HCT116 (cell line): ENCODE data around the gene BCAR3. TPM values are rescaled to one million over a fixed set of nuclear protein-coding genes. Genes with fewer than 3 reads are reported as not detected.

Experiments used
- ATAC-seq: fragments of 200-7000 bp; cut with Tn5 transposase; 2 replicates; pipeline ENCODE4 v1.9.1; 2020; ENCODE audit warnings: mild to moderate bottlenecking, moderate library complexity
- BruUV-seq: library from RNA; stranded (reverse); fragments of 400-500 nt; replicated peaks from 2 replicates; lab custom pipeline; 2021; lab: Mats Ljungman, UMichigan
- CTCF ChIA-PET: fragments of 300-600 bp; sonication (Branson Sonifier 250); formaldehyde crosslinking; loops from one replicate; lab custom pipeline; 2021; ENCODE audit warnings: antibody characterized with exemption; lab: Charles Lee
- POLR2A ChIA-PET: fragments of 300-600, 350-600 bp; sonication (Branson Sonifier 250); formaldehyde crosslinking; loops from one replicate; lab custom pipeline; 2021; ENCODE audit warnings: antibody characterized with exemption; lab: Charles Lee
- RAD21 ChIA-PET, 2 experiments: fragments of 300-600 bp; sonication (Branson Sonifier 250); formaldehyde crosslinking; loops; one replicate each; lab custom pipeline; 2023; ENCODE audit warnings: low total read pairs in 2 of 2; ENCODE audit not compliant: uncharacterized antibody in 2 of 2, unreplicated experiment in 2 of 2, low non-redundant PET in 1 of 2; lab: Charles Lee
- DNase-seq: peaks from one replicate; pipeline ENCODE4 v3.0.0-alpha.2; 2010; ENCODE audit warnings: low read depth, low spot score
- H2AFZ ChIP-seq: fragments of 200-600 bp; shearing (Covaris generic), sonication (generic); 2 replicates; pipeline ENCODE4 v1.6.1; 2017; ENCODE audit warnings: low read depth, mixed run types, mixed read lengths, antibody characterized with exemption, low read length; ENCODE audit not compliant: poor library complexity, severe bottlenecking
- H3K27ac ChIP-seq: 2 replicates; pipeline ENCODE4 v1.5.1; 2012; ENCODE audit warnings: low read depth, low read length
- H3K27me3 ChIP-seq: fragments of 200-600 bp; sonication (generic); 2 replicates; pipeline ENCODE4 v1.6.1; 2016; ENCODE audit warnings: mixed run types, low read length, mixed read lengths; ENCODE audit not compliant: insufficient read depth
- H3K36me3 ChIP-seq, 2 experiments: fragments of 200-500 bp in 1 of 2; fragments of 200-600 bp in 1 of 2; sonication (Bioruptor generic) in 1 of 2; sonication (generic) in 1 of 2; 2 replicates each; pipeline versions ENCODE4 v1.5.1 to v1.6.1; 2014 to 2016; ENCODE audit warnings: low read length in 2 of 2, inconsistent platforms in 1 of 2, mixed read lengths in 1 of 2, mixed run types in 1 of 2; ENCODE audit not compliant: insufficient read depth in 2 of 2, control insufficient read depth in 1 of 2
- H3K4me1 ChIP-seq, 2 experiments: fragments of 200-600 bp in 1 of 2; sonication (generic) in 1 of 2; 2 replicates each; pipeline versions ENCODE4 v1.5.1 to v1.6.1; 2012 to 2017; ENCODE audit warnings: low read length in 2 of 2, inconsistent platforms in 1 of 2, mild to moderate bottlenecking in 1 of 2, mixed read lengths in 1 of 2, mixed run types in 1 of 2, moderate library complexity in 1 of 2; ENCODE audit not compliant: insufficient read depth in 2 of 2, control insufficient read depth in 1 of 2
- H3K4me2 ChIP-seq: fragments of 200-600 bp; sonication (generic); 2 replicates; pipeline ENCODE4 v1.6.1; 2017; ENCODE audit warnings: mixed run types, low read length, mixed read lengths
- H3K4me3 ChIP-seq, 2 experiments: fragments of 200-600 bp in 1 of 2; sonication (generic) in 1 of 2; replicated peaks in 1 of 2; 2 replicates each; pipeline ENCODE4 v1.5.1; 2011 to 2016; ENCODE audit warnings: low read length in 2 of 2, control low read depth in 1 of 2, low read depth in 1 of 2, mild to moderate bottlenecking in 1 of 2, mixed read lengths in 1 of 2, mixed run types in 1 of 2
- H3K79me2 ChIP-seq: fragments of 200-600 bp; sonication (generic); 2 replicates; pipeline ENCODE4 v1.6.1; 2017; ENCODE audit warnings: mild to moderate bottlenecking, mixed run types, low read length, moderate library complexity, mixed read lengths; ENCODE audit not compliant: insufficient read depth
- H3K9ac ChIP-seq: fragments of 200-600 bp; sonication (generic); 2 replicates; pipeline ENCODE4 v1.6.1; 2016; ENCODE audit warnings: low read length, mixed read lengths
- H3K9me2 ChIP-seq: fragments of 200-600 bp; sonication (generic), shearing (Covaris generic); 2 replicates; pipeline ENCODE4 v1.6.1; 2017; ENCODE audit warnings: mixed run types, mild to moderate bottlenecking, moderate library complexity; ENCODE audit not compliant: insufficient read depth
- H3K9me3 ChIP-seq, 2 experiments: fragments of 200-500 bp in 1 of 2; fragments of 200-600 bp in 1 of 2; sonication (Bioruptor generic) in 1 of 2; sonication (generic) in 1 of 2; 2 replicates each; pipeline ENCODE4 v1.6.1; 2014 to 2017; ENCODE audit warnings: low read length in 2 of 2, mixed read lengths in 2 of 2, inconsistent platforms in 1 of 2, low read depth in 1 of 2, mild to moderate bottlenecking in 1 of 2, mixed run types in 1 of 2, moderate library complexity in 1 of 2; ENCODE audit not compliant: control insufficient read depth in 1 of 2, insufficient read depth in 1 of 2
- H4K20me1 ChIP-seq: fragments of 200-600 bp; sonication (generic), shearing (Covaris generic); 2 replicates; pipeline ENCODE4 v1.6.1; 2017; ENCODE audit warnings: mixed run types, mild to moderate bottlenecking, moderate library complexity; ENCODE audit not compliant: insufficient read depth
- CBX3 ChIP-seq: IDR thresholded peaks from 2 replicates; pipeline ENCODE4 v1.6.1; 2012; ENCODE audit warnings: low read depth
- CEBPB ChIP-seq: IDR thresholded peaks from 2 replicates; pipeline ENCODE4 v1.6.1; 2012; ENCODE audit warnings: low read depth
- EGR1 ChIP-seq: IDR thresholded peaks from 2 replicates; pipeline ENCODE4 v1.6.1; 2012; ENCODE audit warnings: low read depth
- ELF1 ChIP-seq: IDR thresholded peaks from 2 replicates; pipeline ENCODE4 v1.6.1; 2012; ENCODE audit warnings: low read depth, borderline replicate concordance
- EZH2 ChIP-seq: fragments of 200-600 bp; sonication (generic); IDR thresholded peaks from 2 replicates; pipeline ENCODE4 v1.6.1; 2017; ENCODE audit warnings: antibody characterized with exemption, mixed run types
- EZH2phosphoT487 ChIP-seq: fragments of 200-600 bp; IDR thresholded peaks from 2 replicates; pipeline ENCODE4 v1.6.1; 2018; ENCODE audit warnings: antibody characterized with exemption, borderline replicate concordance
- FOSL1 ChIP-seq: IDR thresholded peaks from 2 replicates; pipeline ENCODE4 v1.6.1; 2012; ENCODE audit warnings: low read depth
- JUND ChIP-seq: IDR thresholded peaks from 2 replicates; pipeline ENCODE4 v1.6.1; 2012
- MAX ChIP-seq: IDR thresholded peaks from 2 replicates; pipeline ENCODE4 v1.6.1; 2012
- POLR2AphosphoS5 ChIP-seq: IDR thresholded peaks from 2 replicates; pipeline ENCODE4 v1.6.1; 2011; ENCODE audit warnings: mild to moderate bottlenecking, low read depth, low read length, moderate library complexity
- RAD21 ChIP-seq: IDR thresholded peaks from 2 replicates; pipeline ENCODE4 v1.6.1; 2012; ENCODE audit warnings: low read depth, mild to moderate bottlenecking
- SIN3A ChIP-seq: IDR thresholded peaks from 2 replicates; pipeline ENCODE4 v1.6.1; 2012; ENCODE audit warnings: low read depth
- SP1 ChIP-seq: IDR thresholded peaks from 2 replicates; pipeline ENCODE4 v1.6.1; 2012; ENCODE audit warnings: low read depth
- YY1 ChIP-seq: IDR thresholded peaks from 2 replicates; pipeline ENCODE4 v1.6.1; 2011; ENCODE audit warnings: low read length, low read depth, moderate library complexity, mild to moderate bottlenecking; ENCODE audit not compliant: insufficient replicate concordance; ENCODE audit errors: extremely low read depth
- ZFX ChIP-seq: fragments of 450-650 bp; IDR thresholded peaks from 2 replicates; pipeline ENCODE4 v1.6.1; 2017
- intact Hi-C: fragments of 100-400 bp; cut with micrococcal nuclease; formaldehyde crosslinking; loops from 2 replicates; pipeline ENCODE4 v1.10.0; 2022
- total RNA-seq: library from RNA; stranded (reverse); gene quantifications from one replicate; pipeline ENCODE4 v1.2.1, GENCODE V29; 2021; ENCODE audit not compliant: unreplicated experiment
- TF ChIP-seq, protein P1 (sequence below): IDR thresholded peaks from 2 replicates; pipeline ENCODE4 v1.6.1; 2012; ENCODE audit warnings: low read depth
- TF ChIP-seq, protein P2 (sequence below), 3 experiments: fragments of 200-600 bp in 1 of 3; sonication (generic) in 1 of 3; IDR thresholded peaks in 2 of 3; conservative IDR thresholded peaks in 1 of 3; 2 replicates each; pipeline ENCODE4 v1.5.1; 2012 to 2017; ENCODE audit warnings: low read depth in 2 of 3, low read length in 2 of 3, antibody characterized with exemption in 1 of 3, borderline replicate concordance in 1 of 3, control low read depth in 1 of 3, mild to moderate bottlenecking in 1 of 3, mixed read lengths in 1 of 3, mixed run types in 1 of 3, moderate library complexity in 1 of 3; ENCODE audit not compliant: insufficient read depth in 1 of 3

The BCAR3 gene
- total RNA-seq, 1 experiment from 2014 or later, result 24.5 TPM

- peaks cover 22% of the 10 kb centered on the region; the same call in 1 of the 2 replicates for H4K20me1 ChIP-seq
- ChIA-PET RAD21 (no interaction called here), POLR2A (interaction anchor here (0.6 kb wide), 1 partner anchor 262 kb away, joined by 3 read pairs; no protein-coding TSS in a partner anchor), CTCF (no interaction called here)
- intact Hi-C loops, result no loop called here
- no peaks in the 10 kb centered on the region for H3K27me3 ChIP-seq
- peaks cover 5 to 37% of the 10 kb centered on the region in 2 experiments; a peak in 3 of 4 replicates for H3K4me1 ChIP-seq
- H3K4me3 ChIP-seq, result no peak overlapping the region
- no peaks in the 10 kb centered on the region for H3K9me3 ChIP-seq
- no peak overlapping the region for H2AFZ ChIP-seq
- DNase-seq, result no peak
- peaks cover 99% of the 10 kb centered on the region for H3K79me2 ChIP-seq
- no peak for TF ChIP-seq CEBPB
- TF ChIP-seq, protein P1, sequence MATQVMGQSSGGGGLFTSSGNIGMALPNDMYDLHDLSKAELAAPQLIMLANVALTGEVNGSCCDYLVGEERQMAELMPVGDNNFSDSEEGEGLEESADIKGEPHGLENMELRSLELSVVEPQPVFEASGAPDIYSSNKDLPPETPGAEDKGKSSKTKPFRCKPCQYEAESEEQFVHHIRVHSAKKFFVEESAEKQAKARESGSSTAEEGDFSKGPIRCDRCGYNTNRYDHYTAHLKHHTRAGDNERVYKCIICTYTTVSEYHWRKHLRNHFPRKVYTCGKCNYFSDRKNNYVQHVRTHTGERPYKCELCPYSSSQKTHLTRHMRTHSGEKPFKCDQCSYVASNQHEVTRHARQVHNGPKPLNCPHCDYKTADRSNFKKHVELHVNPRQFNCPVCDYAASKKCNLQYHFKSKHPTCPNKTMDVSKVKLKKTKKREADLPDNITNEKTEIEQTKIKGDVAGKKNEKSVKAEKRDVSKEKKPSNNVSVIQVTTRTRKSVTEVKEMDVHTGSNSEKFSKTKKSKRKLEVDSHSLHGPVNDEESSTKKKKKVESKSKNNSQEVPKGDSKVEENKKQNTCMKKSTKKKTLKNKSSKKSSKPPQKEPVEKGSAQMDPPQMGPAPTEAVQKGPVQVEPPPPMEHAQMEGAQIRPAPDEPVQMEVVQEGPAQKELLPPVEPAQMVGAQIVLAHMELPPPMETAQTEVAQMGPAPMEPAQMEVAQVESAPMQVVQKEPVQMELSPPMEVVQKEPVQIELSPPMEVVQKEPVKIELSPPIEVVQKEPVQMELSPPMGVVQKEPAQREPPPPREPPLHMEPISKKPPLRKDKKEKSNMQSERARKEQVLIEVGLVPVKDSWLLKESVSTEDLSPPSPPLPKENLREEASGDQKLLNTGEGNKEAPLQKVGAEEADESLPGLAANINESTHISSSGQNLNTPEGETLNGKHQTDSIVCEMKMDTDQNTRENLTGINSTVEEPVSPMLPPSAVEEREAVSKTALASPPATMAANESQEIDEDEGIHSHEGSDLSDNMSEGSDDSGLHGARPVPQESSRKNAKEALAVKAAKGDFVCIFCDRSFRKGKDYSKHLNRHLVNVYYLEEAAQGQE, result no peak
- TF ChIP-seq SP1, result no peak
- TF ChIP-seq ELF1, result no peak
- H3K27ac ChIP-seq, result no peak overlapping the region
- no TSS peak for BruUV-seq
- no peak for ATAC-seq
- H3K9ac ChIP-seq, result no peak overlapping the region
- H3K9me2 ChIP-seq, result no peaks in the 10 kb centered on the region
- no peaks in the 10 kb centered on the region; a peak in 1 of 4 replicates for H3K36me3 ChIP-seq
- no peak overlapping the region for H3K4me2 ChIP-seq
Measured at GRCh38 chr1:93603106-93603505, 78.5 kb downstream of the BCAR3 start.

GRCh38 chr1:93602101-93602500 is 79.5 kb downstream of the BCAR3 start:
- no peak overlapping the region for H3K4me2 ChIP-seq
- H3K27me3 ChIP-seq, result no peaks in the 10 kb centered on the region
- H3K9ac ChIP-seq, result no peak overlapping the region
- H3K9me2 ChIP-seq, result no peaks in the 10 kb centered on the region
- ChIA-PET RAD21 (no interaction called here), CTCF (interaction anchor here (1.1 kb wide), 1 partner anchor 243 kb away, joined by 3 read pairs; no protein-coding TSS in a partner anchor), POLR2A (no interaction called here)
- BruUV-seq, result no TSS peak
- no peak overlapping the region for H2AFZ ChIP-seq
- peaks cover 22% of the 10 kb centered on the region; the same call in 1 of the 2 replicates for H4K20me1 ChIP-seq
- no peak overlapping the region for H3K4me3 ChIP-seq
- H3K36me3 ChIP-seq, result no peaks in the 10 kb centered on the region; a peak in 1 of 4 replicates
- no peak for ATAC-seq
- no peak overlapping the region for H3K27ac ChIP-seq
- H3K79me2 ChIP-seq, result peaks cover 99% of the 10 kb centered on the region
- no peak for DNase-seq
- peaks cover 5 to 27% of the 10 kb centered on the region in 2 experiments; a peak in 3 of 4 replicates for H3K4me1 ChIP-seq
- no peaks in the 10 kb centered on the region for H3K9me3 ChIP-seq
- intact Hi-C loops, result no loop called here
- TF ChIP-seq RAD21, result no peak
- TF ChIP-seq CBX3, result no peak
- TF ChIP-seq MAX, result no peak
- no peak for TF ChIP-seq YY1
- TF ChIP-seq, protein P2, sequence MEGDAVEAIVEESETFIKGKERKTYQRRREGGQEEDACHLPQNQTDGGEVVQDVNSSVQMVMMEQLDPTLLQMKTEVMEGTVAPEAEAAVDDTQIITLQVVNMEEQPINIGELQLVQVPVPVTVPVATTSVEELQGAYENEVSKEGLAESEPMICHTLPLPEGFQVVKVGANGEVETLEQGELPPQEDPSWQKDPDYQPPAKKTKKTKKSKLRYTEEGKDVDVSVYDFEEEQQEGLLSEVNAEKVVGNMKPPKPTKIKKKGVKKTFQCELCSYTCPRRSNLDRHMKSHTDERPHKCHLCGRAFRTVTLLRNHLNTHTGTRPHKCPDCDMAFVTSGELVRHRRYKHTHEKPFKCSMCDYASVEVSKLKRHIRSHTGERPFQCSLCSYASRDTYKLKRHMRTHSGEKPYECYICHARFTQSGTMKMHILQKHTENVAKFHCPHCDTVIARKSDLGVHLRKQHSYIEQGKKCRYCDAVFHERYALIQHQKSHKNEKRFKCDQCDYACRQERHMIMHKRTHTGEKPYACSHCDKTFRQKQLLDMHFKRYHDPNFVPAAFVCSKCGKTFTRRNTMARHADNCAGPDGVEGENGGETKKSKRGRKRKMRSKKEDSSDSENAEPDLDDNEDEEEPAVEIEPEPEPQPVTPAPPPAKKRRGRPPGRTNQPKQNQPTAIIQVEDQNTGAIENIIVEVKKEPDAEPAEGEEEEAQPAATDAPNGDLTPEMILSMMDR (IDR thresholded peaks at IDR 0.05 in 2 of 3, conservative IDR thresholded peaks at IDR 0.05 in 1 of 3; ENCODE audit: borderline replicate concordance in 1 of 3, insufficient read depth in 1 of 3, low read depth in 2 of 3, low read length in 2 of 3), result no peak
- no peak for TF ChIP-seq FOSL1
- no peak for TF ChIP-seq SP1
- TF ChIP-seq SIN3A, result no peak
- no peak for TF ChIP-seq ZFX
- no peak for TF ChIP-seq POLR2AphosphoS5
- no peak for TF ChIP-seq EZH2phosphoT487
- TF ChIP-seq CEBPB, result no peak
- TF ChIP-seq EZH2, result no peak
- no peak for TF ChIP-seq JUND
- TF ChIP-seq EGR1, result no peak
